Loucy (cell line): ENCODE measurements around the gene CHST14.

Experiments
- H2AFZ ChIP-seq: fragments of 200-600 bp; sonication (generic); 2 replicates; pipeline ENCODE4 v1.6.0; 2016; ENCODE audit warnings: antibody characterized with exemption, mild to moderate bottlenecking, low read length, moderate library complexity
- H3F3A ChIP-seq: fragments of 200-600 bp; 2 replicates; pipeline ENCODE4 v1.6.0; 2016; ENCODE audit warnings: antibody characterized with exemption, low read depth, mild to moderate bottlenecking
- H3K27me3 ChIP-seq: fragments of 200-600 bp; sonication (generic); 2 replicates; pipeline ENCODE4 v1.6.1; 2014; ENCODE audit warnings: low read length, mild to moderate bottlenecking; ENCODE audit not compliant: insufficient read depth, poor library complexity, severe bottlenecking
- H3K36me3 ChIP-seq: fragments of 200-600 bp; sonication (generic); 2 replicates; pipeline ENCODE4 v1.6.1; 2016; ENCODE audit warnings: low read length; ENCODE audit not compliant: insufficient read depth
- H3K4me1 ChIP-seq: fragments of 200-600 bp; sonication (generic); 2 replicates; pipeline ENCODE4 v1.5.1; 2014; ENCODE audit warnings: low read length, mild to moderate bottlenecking; ENCODE audit not compliant: insufficient read depth, poor library complexity, severe bottlenecking
- H3K4me2 ChIP-seq: fragments of 200-600 bp; sonication (generic); 2 replicates; pipeline ENCODE4 v1.6.0; 2014; ENCODE audit warnings: antibody characterized with exemption, low read length, low read depth, mild to moderate bottlenecking; ENCODE audit not compliant: poor library complexity, severe bottlenecking
- H3K4me3 ChIP-seq: fragments of 200-600 bp; sonication (generic); 2 replicates; pipeline ENCODE4 v1.5.1; 2014; ENCODE audit warnings: low read length, mild to moderate bottlenecking, mixed read lengths; ENCODE audit not compliant: poor library complexity, severe bottlenecking
- H3K79me2 ChIP-seq: fragments of 200-600 bp; sonication (generic); 2 replicates; pipeline ENCODE4 v1.6.1; 2014; ENCODE audit warnings: low read length; ENCODE audit not compliant: insufficient read depth
- H3K9ac ChIP-seq: fragments of 200-600 bp; sonication (generic); 2 replicates; pipeline ENCODE4 v1.6.0; 2014; ENCODE audit warnings: mild to moderate bottlenecking, low read depth, low read length, moderate library complexity; ENCODE audit not compliant: poor library complexity, severe bottlenecking
- H3K9me2 ChIP-seq: fragments of 200-600 bp; sonication (generic); replicated peaks from 2 replicates; pipeline ENCODE4 v1.6.1; 2016; ENCODE audit warnings: low read depth, low read length, mixed read lengths
- H3K9me3 ChIP-seq: fragments of 200-600 bp; sonication (generic); 2 replicates; pipeline ENCODE4 v1.6.1; 2014; ENCODE audit warnings: mild to moderate bottlenecking, antibody characterized with exemption, low read length, low read depth; ENCODE audit not compliant: insufficient read depth
- H4K20me1 ChIP-seq: fragments of 200-600 bp; sonication (generic); 2 replicates; pipeline ENCODE4 v1.6.0; 2014; ENCODE audit warnings: antibody characterized with exemption, low read length, mild to moderate bottlenecking; ENCODE audit not compliant: insufficient read depth, poor library complexity, severe bottlenecking
- CTCF ChIP-seq: fragments of 200-600 bp; sonication (generic); conservative IDR thresholded peaks from 2 replicates; pipeline ENCODE4 v1.5.1; 2014; ENCODE audit warnings: mild to moderate bottlenecking, antibody characterized with exemption, low read length
- EZH2phosphoT487 ChIP-seq: fragments of 200-600 bp; IDR thresholded peaks from 2 replicates; pipeline ENCODE4 v1.6.1; 2018; ENCODE audit warnings: antibody characterized with exemption, mild to moderate bottlenecking, moderate library complexity, borderline replicate concordance

Gene CHST14

GRCh38 chr15:40483919-40484318 is 13.1 kb downstream of the CHST14 start:
- no peak overlapping the region for H3K9ac ChIP-seq
- H3K4me2 ChIP-seq = no peak overlapping the region
- H3K4me3 ChIP-seq = no peak overlapping the region
- no peak for TF ChIP-seq CTCF
- no peak for TF ChIP-seq EZH2phosphoT487
- H3F3A ChIP-seq = no peaks in the 10 kb centered on the region
- no peaks in the 10 kb centered on the region for H3K27me3 ChIP-seq
- no peaks in the 10 kb centered on the region for H4K20me1 ChIP-seq
- H3K36me3 ChIP-seq = no peaks in the 10 kb centered on the region
- H3K79me2 ChIP-seq = no peaks in the 10 kb centered on the region
- no peaks in the 10 kb centered on the region for H3K9me3 ChIP-seq
- H3K9me2 ChIP-seq = no peaks in the 10 kb centered on the region
- peaks cover 11% of the 10 kb centered on the region for H3K4me1 ChIP-seq
- H2AFZ ChIP-seq = no peak overlapping the region

GRCh38 chr15:40486066-40486770 is 15.4 kb downstream of the CHST14 start:
- no peak overlapping the region for H2AFZ ChIP-seq
- no peak for TF ChIP-seq EZH2phosphoT487
- no peak for TF ChIP-seq CTCF
- no peak overlapping the region for H3K4me2 ChIP-seq
- H3K4me3 ChIP-seq = no peak overlapping the region
- H3K36me3 ChIP-seq = no peaks in the 10 kb centered on the region
- no peaks in the 10 kb centered on the region for H4K20me1 ChIP-seq
- no peaks in the 10 kb centered on the region for H3K9me3 ChIP-seq
- no peaks in the 10 kb centered on the region for H3K9me2 ChIP-seq
- H3K4me1 ChIP-seq = peaks cover 7% of the 10 kb centered on the region
- H3K27me3 ChIP-seq = no peaks in the 10 kb centered on the region
- H3K9ac ChIP-seq = no peak overlapping the region
- H3F3A ChIP-seq = no peaks in the 10 kb centered on the region
- H3K79me2 ChIP-seq = no peaks in the 10 kb centered on the region

GRCh38 chr15:40487816-40488682 is 17.3 kb downstream of the CHST14 start:
- H2AFZ ChIP-seq = no peak overlapping the region
- no peaks in the 10 kb centered on the region for H3K9me2 ChIP-seq
- no peak for TF ChIP-seq EZH2phosphoT487
- TF ChIP-seq CTCF = no peak
- H3K79me2 ChIP-seq = no peaks in the 10 kb centered on the region
- no peaks in the 10 kb centered on the region for H4K20me1 ChIP-seq
- H3F3A ChIP-seq = no peaks in the 10 kb centered on the region
- no peaks in the 10 kb centered on the region for H3K27me3 ChIP-seq
- H3K4me2 ChIP-seq = no peak overlapping the region
- H3K36me3 ChIP-seq = no peaks in the 10 kb centered on the region
- H3K9ac ChIP-seq = no peak overlapping the region
- peaks cover 11% of the 10 kb centered on the region for H3K4me1 ChIP-seq
- no peaks in the 10 kb centered on the region for H3K9me3 ChIP-seq
- no peak overlapping the region for H3K4me3 ChIP-seq
